GM19023 (cell line): ENCODE results near the gene AGPAT2.

ENCODE experiments used
- ATAC-seq: cut with Tn5 transposase; IDR thresholded peaks from one replicate; pipeline ENCODE4 v1.9.1; 2021; ENCODE audit warnings: mild to moderate bottlenecking, moderate library complexity; ENCODE audit not compliant: unreplicated experiment

AGPAT2 gene

DNA sequence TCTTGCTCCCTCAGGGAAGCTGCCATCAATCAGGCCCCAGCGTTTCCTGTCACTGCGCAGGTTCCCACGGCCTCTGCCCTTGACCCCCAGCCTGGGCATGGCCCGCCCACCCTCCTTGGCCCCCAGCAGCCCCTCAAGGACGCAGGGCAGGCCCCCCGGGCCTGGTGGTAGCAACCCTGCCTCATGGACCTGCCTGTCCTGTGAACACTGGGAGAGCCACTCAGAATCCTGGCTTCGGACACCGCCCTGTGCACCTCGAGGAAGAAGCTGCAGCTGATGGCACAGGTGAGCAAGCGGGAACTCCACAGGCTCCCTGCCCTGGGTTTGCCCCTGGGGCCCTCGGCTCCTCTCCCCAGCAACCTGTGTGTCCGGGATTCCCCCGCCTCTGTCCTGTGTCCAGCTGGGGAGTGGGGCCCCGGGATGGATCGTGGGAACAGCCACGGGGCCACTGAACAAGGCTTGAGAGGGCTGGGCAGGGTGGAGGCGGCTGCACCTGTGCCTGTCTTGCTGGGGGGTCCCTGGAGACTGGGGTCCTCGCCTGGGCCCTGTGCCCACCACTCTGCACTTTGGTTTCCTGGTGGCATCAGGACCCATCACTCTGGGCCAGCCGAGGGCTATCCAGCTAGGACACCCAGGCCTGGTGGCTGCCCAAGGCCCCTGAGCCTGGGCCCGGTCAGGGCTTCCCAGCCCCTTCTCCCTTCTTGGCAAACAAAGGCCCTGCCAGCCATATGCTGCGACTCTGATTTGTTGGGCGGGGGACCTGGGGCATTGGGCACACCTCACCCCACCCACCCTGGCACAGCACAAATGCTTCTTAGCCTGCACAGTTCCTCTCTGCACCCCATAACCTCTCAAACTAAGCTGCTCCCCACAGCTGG, 58.0 kb downstream of the AGPAT2 start:
- no peak for ATAC-seq

DNA sequence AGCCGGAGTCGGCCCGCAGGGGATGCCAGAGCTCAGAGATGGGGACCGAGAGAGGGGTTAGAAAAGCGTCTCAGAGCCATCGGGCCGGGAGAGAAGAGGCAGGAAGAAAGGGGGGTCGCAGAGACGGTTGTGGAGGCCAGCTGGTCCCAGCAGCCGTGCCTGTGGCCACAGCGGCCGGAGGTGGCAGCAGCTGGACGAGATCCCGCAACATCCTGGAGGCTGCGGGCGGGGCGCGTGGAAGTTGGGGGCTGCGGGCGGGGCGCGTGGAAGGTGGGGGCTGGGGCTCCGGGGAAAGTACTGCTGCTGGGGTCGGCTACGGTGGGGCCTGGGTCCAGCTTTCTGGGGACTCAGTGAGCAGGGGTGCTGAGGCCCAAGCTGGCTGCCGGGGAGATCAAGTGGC, 59.0 kb downstream of the AGPAT2 start:
- no peak for ATAC-seq

DNA sequence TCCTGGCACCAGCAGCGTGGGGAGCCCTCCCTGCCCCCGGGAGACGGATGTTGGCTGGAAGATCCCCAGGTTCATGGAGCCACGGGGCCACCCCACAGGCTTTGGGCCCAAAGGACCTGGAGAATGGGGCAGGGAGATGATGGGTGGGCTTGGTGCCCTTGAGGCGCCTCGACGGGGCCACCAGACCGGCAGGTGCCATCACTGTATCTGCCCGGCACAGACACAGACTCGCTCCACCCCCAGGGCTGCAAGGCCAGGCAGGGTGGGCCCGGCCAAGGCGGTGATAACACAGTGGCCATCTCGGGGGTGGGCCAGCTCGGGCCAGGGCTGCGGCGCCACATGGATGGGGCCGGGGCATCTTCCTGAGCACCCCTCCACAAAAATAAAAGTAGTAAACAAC, 59.6 kb downstream of the AGPAT2 start:
- ATAC-seq, result no peak

DNA sequence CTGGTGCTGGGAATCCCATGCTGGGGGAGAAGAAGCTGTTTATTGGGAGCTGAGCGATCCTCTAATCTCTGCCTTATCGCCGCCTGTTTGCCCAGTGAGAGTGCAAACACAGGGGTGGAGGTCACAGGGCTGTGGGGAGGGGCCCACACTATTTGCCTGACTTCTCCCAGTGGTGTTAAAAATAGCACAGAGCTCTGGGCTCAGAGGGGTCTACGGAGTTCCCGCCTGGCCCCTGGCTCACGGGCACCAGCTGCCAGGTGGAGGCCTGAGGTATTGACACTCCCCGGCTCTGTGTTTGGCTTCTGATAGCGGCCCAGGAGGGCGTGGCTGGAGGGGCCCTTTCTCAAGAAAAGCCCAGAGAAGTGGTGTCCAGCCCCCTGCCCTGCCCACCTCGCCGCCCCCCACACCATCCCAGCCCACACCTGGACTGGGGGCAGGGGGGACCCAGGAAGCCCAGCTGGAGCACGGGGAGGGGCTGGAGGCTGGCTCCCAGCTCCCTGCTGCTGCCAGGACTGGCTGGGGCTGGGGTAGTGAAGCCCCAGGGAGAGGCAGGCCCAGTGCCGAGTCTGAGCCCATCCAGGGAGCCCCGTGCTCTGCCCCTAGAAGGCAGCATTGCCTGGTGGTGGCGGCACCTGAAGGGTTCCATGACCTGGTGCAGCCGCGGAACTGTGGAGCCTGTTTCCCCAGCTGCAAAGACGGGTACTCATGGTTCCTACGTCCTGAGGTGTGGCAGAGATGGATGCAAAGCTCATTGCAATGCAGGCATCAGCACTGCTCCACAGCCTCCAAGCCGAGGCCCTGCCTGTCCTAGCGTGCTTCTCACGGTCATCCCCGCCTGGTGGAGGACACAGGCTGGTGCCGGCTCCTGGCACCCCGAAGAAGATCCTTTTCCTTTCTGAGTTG, 60.3 kb downstream of the AGPAT2 start:
- no peak for ATAC-seq

DNA sequence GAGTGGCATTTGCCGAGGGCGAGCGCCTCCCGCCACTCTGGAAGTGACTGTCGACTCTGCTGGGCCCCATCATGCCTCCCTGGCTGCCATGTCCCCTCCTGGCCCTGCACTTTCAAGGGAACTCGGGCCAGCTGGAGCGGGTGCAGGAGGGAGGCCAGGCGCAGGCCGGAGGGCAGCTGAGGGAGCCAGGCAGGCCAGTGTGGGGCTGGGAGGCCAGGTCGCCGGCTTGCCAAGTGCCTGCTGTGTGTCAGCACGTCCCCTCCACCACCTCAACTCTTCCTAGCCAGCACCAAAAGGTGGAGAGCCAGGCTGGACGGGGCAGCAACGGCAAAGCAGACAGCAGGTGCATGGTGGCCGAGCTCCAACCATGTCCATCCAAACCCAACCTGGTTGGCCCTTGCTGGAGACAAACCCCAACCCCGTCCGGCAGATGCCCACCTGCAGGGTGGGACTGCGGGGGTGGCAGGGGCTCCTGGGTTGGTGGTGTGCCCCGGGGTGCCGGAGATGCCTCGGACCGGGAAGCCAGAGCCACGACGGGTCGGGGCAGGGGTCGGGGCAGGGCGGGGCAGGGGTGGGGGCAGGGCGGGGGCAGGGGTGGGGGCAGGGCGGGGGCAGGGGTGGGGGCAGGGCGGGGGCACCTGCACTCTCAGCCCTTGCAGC, 61.1 kb downstream of the AGPAT2 start:
- ATAC-seq, result no peak

DNA sequence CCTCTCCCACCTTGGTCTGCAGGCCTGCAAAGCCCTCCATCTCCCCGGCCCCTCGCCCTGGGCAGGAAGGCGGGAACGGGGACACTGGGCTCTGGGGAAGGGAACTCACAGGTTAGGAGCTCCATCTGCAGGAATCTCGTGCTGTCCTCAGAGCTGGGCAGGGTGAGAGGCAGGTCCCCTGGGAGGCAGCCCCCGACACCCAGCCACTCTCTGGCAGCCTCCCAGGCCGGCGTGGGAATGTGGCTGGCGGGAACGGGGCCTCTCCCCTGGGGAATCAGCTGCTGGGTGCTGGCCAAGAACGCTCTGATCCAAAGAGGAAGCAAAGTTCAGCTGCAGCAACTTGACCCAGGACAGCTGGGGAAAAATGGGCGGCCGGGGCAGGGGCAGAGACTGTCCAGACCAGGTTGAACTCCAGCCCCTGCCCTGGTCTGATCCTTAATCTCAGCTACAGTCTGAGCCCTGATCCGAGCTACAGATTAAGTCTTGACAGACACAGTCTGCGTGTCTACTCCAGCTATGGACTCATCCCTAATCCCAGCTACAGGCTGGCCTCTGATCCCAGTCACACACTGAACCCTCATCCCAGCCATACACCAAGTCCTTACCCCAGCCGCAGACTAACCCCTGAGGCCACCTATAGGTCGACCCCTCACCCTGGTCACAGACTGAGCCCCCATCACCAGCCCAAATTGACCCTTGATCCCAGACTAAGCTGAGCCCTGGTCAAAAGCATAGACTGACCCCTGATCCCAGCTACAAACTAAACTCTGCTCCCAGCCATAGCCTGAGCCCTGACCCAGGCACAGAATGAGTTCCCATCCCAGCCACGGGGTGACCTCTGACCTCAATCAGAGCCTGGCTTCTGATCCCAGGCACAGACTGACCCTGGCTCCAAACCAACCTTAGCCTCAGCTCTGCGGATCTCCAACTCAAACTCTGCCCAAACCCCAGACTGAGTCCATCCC, 61.9 kb downstream of the AGPAT2 start:
- ATAC-seq, result no peak

DNA sequence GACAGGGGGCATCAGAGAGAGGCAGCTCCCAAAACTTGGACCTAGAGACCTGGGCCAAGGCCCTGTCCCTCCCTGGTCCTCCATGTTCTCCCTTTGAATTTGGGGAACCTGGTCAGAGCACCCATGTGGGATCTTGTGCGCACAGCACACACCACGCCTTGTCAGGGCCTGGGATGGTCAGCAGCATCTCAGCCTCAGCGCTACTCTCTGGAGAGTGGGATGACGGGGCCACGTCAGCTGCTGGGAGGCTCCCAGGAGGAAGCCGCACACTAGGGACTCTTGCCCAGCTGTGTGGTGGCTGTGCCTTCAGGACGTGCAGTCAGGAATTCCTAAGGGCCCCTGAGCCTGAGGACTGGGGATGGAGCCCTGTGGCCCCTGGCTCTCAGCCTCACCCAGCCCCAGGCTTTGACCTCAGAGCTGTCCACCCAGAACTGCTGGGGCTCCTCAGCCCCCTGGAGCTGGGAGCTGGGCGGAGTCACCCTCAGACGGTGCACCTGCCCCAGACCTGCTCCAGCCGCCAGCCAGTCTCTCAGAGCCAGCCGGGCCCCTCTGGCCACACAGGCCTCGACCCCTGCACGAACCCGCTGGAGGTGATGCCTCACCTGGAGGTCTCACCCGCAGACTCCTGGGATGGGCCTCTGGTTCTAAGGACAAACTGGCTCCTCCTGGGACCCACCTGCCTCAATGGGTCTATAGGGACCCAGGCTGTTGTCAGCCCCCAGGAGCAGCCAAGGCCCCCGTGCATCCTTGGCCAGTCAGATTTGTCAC, 62.9 kb downstream of the AGPAT2 start:
- no peak for ATAC-seq

DNA sequence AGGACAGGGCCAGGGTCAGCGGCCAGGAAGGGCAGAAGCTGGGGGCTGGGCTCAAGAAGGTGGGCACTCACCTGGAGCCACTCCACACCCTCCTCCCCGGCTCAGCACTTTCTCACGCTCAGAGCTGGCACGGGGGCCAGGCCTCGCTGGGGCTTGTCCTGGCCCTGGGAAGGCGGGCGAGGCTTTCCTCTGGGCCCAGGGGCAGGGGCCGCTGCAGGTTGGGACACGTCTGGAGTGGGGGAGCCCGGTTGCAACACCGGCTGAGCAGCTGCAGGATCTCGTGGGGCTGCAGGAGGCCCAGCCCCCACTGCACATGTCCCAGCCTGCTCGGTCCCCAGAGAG, 63.4 kb downstream of the AGPAT2 start:
- ATAC-seq, result no peak
